GM18907 (cell line): ENCODE measurements around the gene IQGAP2.

Source experiments
- ATAC-seq: cut with Tn5 transposase; IDR thresholded peaks from one replicate; pipeline ENCODE4 v1.9.1; 2021; ENCODE audit warnings: mild to moderate bottlenecking, moderate library complexity; ENCODE audit not compliant: unreplicated experiment

The IQGAP2 gene

GRCh38 chr5:76638479-76638878 lies 235.4 kb downstream of the IQGAP2 start:
- ATAC-seq, result no peak

GRCh38 chr5:76641514-76642120 lies 238.5 kb downstream of the IQGAP2 start:
- no peak for ATAC-seq

- no peak for ATAC-seq
Observed at GRCh38 chr5:76642390-76643040, 239.4 kb downstream of the IQGAP2 start.

GRCh38 chr5:76643371-76643770 lies 240.3 kb downstream of the IQGAP2 start:
- ATAC-seq, result no peak

GRCh38 chr5:76649140-76649539 lies 246.1 kb downstream of the IQGAP2 start:
- no peak for ATAC-seq

DNA sequence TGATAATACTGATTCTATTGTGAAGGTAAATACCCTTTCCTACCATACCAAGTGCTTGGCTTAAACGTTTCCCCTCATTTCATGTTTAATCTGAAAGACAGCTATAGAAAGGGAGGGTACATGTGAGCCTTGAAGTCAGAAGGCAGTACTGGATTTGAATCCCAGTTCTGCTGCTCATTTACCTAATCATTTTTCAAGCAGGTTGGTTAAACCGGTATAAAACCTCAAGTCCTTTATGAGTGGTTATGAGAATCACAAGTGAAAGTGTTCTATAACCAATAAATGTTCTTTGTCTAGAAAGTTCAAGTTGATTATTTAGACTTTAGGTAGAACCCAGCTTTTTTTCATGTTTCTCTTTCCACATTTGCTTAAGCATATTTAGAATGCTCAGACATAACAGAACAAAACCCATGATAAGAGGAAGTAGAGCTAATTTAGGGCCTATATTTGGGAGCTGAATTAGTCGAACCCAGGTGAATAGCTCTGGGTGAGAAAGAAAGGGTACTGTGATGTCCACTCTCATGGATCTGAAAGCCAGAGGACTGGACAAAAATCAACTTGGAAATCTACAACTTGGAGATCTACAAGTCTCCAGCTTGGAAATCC lies 249.8 kb downstream of the IQGAP2 start:
- no peak for ATAC-seq

- no peak for ATAC-seq
Observed at GRCh38 chr5:76657091-76657490, 254.0 kb downstream of the IQGAP2 start.

- ATAC-seq, result no peak
Observed at GRCh38 chr5:76657683-76658311, 254.7 kb downstream of the IQGAP2 start.

DNA sequence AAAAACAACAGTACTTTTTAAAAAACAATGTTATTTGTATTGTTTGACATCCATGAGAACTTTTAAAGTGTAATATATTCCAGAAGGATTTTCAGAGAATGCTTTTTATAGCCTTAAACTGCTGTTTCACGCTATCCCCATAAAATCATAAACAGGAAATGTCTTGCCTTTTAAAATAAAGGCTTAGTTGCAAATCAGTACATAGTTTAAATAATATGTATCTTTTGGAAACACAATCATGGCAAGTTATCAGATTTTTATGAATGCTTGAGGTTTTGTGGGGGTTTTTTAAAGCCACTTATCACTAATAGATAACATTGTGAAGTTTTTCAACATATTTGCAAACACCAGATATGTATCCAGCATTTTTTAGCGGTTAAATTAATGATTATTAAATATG lies 257.3 kb downstream of the IQGAP2 start:
- ATAC-seq, result no peak

- no peak for ATAC-seq
Observed at GRCh38 chr5:76662521-76662920, 259.4 kb downstream of the IQGAP2 start.

DNA sequence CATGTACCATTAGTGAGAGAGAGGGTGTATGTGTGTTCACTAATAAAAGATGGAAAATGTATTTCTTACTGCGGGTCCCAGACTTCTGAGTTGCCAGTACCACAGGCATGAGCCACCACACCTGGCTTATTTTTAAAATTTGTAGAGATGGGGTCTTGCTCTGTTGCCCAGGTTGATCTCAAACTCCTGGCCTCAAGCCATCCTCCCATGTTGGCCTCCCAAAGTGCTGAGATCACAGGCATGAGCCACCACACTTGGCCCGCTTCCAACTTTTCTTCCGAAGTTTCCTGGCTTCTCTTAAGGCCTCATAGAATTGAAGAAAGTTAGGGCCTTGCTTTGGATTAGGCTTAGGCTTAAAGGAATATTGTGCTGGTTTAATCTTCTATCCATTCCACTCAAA lies 260.5 kb downstream of the IQGAP2 start:
- ATAC-seq, result no peak

- ATAC-seq, result peak; percentile 76
Observed at GRCh38 chr5:76664079-76664478, 261.0 kb downstream of the IQGAP2 start.

- ATAC-seq, result no peak
Observed at GRCh38 chr5:76667495-76667894, 264.4 kb downstream of the IQGAP2 start.

GRCh38 chr5:76669245-76669644 lies 266.2 kb downstream of the IQGAP2 start:
- ATAC-seq, result no peak

- no peak for ATAC-seq
Observed at GRCh38 chr5:76670508-76670907, 267.4 kb downstream of the IQGAP2 start.

DNA sequence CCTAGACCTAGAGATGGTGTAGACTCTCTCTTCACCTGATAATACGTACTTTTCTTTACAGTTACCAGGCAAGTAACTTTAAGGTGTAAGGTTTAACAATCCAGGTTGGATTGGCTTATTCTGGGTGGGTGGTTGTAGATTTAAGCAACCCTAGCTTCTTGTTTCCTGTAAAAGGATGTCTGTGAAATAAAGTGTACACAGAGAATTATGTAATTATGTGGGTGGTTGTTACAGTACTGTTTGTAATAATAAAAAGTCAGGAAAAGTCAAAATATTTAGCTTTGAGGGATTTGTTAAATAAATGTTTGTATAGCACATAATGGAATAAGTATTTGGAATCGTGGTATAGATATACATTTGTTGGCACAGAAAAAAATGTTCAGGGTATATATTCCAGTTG lies 269.2 kb downstream of the IQGAP2 start:
- no peak for ATAC-seq

DNA sequence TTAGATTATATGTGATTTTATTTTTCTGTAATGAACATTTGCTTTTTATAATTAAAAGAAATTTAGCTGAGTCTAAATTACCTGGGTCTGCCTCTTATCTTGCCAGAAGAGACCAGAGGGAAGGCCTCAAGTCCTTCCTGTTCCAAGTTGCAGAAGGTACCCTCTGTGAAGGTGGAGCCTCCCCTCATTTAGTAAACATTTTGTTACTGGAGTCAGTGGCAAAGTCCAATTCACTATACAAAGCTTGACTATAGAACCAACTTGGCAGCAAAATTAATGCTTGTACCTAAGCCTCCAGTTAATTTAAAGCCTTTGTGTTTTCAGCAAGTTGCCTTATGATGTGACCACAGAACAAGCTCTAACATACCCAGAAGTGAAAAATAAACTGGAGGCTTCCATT lies 270.0 kb downstream of the IQGAP2 start:
- no peak for ATAC-seq

- no peak for ATAC-seq
Observed at GRCh38 chr5:76674330-76675066, 271.4 kb downstream of the IQGAP2 start.

GRCh38 chr5:76675364-76675763 lies 272.3 kb downstream of the IQGAP2 start:
- no peak for ATAC-seq

DNA sequence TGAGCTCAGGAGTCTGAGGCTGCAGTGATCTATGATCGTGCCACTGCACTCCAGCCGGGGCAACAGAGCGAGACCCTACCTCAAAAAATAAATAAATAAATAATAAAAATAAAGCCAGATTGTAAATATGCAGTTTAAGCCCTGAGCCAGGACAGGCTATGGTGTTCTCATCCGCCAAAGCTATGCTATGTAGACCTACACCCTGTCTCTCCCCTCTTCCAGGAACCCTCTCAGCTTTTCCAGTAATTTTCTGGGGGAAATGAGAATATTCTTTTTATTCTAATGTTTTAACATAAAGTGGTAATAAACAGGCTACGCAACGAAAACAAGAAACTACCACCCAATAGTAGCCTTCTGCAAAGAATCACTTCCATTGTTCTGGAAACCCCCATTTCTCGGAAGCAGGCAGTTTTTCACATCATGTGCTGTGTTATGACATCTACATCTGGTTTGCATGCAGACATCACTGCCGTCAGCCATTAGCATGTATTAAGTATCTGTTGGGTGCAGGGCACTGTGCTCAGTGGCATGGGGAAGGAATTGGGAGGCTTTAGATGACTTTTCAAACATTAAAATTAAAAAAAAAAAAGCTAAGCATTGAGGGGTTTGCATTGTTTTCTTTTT lies 274.9 kb downstream of the IQGAP2 start:
- ATAC-seq, result no peak

GRCh38 chr5:76679231-76679630 lies 276.1 kb downstream of the IQGAP2 start:
- ATAC-seq, result no peak
